ENCODE results near the gene RAD9A. TPM values are rescaled to one million over a fixed set of nuclear protein-coding genes. Genes with fewer than 3 reads are reported as not detected.

Gene RAD9A
- total RNA-seq, 1 donor from 2014 or later = 49.4 TPM

DNA sequence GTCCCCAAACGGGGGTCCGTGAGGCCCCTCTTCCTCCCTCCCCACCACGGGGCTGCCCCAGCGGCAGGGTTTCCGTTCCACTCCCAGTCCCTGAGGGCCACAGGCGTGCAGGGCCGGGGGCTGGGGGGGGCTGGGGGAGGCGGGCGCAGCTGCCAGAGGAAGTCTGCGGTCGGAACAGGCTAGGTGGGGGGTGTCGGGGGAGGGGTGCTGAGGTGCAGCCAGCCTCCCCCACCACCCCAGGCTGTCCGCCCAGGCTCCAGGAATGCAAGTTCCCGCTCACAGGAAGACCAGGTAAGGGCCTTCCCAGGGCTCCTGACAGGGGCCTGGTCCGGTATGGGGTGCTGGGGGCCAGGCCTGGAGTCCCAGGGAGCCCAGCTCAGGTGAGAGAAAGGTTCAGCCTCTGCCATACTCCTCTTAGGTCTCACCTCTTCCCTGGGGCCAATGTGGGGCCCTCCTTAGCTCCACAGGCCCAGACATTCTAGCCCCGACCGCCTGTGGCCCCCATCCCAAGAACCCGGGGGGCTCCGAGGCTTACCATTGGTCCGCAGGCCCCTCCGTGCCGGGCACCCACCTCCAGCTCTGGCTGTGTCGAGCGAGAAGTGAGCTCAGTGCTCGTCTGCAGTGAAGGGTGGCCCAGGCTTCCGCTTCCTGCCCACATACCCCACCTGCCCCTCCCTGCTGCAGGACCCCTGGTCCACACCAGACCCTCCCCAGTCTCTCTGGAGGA is 45.5 kb downstream of the RAD9A start, which contains the start of gene PTPRCAP:
Gene PTPRCAP (minus strand): TSS at position 601 of the 727 bp plus-strand sequence. CDS start 63 bp downstream, at position 538.
- DNase-seq (ENCODE audit: low read depth, low spot score) = no peak
- Mint-ChIP-seq H3K4me1 (no peaks in the 10 kb centered on the region), H3K9me3 (no peaks in the 10 kb centered on the region), H3K27me3 (ENCODE audit: low read depth) (no peaks in the 10 kb centered on the region), H3K36me3 (ENCODE audit: low read depth) (peaks cover 3% of the 10 kb centered on the region), H3K4me3 (peak within 1 kb of the TSS; percentile 41), H3K27ac (ENCODE audit: unreplicated experiment) (no peak within 1 kb of the TSS)
- TF ChIP-seq, protein P1, sequence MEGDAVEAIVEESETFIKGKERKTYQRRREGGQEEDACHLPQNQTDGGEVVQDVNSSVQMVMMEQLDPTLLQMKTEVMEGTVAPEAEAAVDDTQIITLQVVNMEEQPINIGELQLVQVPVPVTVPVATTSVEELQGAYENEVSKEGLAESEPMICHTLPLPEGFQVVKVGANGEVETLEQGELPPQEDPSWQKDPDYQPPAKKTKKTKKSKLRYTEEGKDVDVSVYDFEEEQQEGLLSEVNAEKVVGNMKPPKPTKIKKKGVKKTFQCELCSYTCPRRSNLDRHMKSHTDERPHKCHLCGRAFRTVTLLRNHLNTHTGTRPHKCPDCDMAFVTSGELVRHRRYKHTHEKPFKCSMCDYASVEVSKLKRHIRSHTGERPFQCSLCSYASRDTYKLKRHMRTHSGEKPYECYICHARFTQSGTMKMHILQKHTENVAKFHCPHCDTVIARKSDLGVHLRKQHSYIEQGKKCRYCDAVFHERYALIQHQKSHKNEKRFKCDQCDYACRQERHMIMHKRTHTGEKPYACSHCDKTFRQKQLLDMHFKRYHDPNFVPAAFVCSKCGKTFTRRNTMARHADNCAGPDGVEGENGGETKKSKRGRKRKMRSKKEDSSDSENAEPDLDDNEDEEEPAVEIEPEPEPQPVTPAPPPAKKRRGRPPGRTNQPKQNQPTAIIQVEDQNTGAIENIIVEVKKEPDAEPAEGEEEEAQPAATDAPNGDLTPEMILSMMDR (conservative IDR thresholded peaks at IDR 0.05) = no peak

DNA sequence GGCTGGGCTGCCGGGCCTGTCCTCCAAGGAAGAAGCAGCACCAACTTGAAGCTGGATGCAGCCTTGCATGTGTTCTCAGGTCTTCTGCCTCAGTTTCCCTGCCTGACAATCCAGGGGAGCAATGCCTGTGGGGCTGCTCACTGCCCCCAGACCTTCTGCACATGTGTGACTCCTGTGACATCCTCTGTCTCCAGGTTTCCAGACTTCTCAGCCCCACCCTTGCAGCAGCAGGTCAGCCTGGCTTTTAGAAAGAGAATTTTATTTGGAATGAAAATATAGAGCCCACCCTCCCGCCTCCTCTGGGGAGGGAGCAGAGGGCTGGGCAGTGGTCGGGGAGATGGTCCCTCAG is 46.0 kb downstream of the RAD9A start:
- Mint-ChIP-seq H3K9me3 (no peaks in the 10 kb centered on the region), H3K36me3 (ENCODE audit: low read depth) (peaks cover 3% of the 10 kb centered on the region), H3K27me3 (ENCODE audit: low read depth) (no peaks in the 10 kb centered on the region), H3K4me1 (peaks cover 3% of the 10 kb centered on the region), H3K4me3 (peak overlapping the region; percentile 41), H3K27ac (ENCODE audit: unreplicated experiment) (no peak overlapping the region)
- DNase-seq (ENCODE audit: low read depth, low spot score) = no peak
- TF ChIP-seq, protein P1 (conservative IDR thresholded peaks at IDR 0.05) = no peak

DNA sequence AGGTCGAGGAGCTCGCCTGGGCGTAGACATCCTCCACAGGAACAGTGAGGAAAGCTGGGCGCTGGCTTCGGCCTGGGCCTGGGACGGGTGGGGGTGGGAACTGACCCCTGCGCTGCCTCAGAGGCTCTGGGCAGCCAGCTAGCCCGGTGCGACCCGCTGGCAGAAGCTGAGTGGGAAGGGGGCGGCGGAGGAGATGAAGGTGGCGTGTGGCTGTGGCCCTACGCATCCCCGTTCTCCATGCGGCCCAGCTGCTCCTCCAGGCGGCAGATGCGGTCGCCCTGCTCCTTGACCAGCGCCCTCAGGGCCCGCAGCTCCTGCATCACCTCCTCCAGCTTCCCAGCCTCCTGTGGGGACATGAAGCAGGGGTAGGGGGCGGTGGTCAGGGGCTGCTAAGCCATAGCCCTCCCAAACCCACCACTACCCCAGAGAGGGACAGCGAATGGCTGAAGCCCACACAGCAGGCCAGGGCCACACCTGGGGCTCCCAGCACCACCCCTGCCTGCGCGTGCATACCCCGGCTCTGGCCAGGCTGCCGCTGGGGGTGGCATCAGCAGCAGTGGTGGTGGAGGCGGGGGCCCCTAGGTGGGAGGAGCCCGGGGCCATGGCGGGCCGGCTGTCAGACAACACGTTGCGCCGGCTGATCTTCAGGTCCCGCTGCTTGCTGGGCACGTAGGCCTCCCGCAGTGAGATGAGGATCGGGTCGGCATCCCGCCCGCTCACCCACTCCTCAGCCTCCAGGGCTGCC is 46.5 kb downstream of the RAD9A start:
- TF ChIP-seq, protein P1 (conservative IDR thresholded peaks at IDR 0.05) = no peak
- Mint-ChIP-seq H3K4me3 (no peak overlapping the region), H3K36me3 (ENCODE audit: low read depth) (peaks cover 3% of the 10 kb centered on the region), H3K27ac (ENCODE audit: unreplicated experiment) (no peak overlapping the region), H3K4me1 (peaks cover 4% of the 10 kb centered on the region), H3K27me3 (ENCODE audit: low read depth) (no peaks in the 10 kb centered on the region), H3K9me3 (no peaks in the 10 kb centered on the region)
- DNase-seq (ENCODE audit: low read depth, low spot score) = no peak

DNA sequence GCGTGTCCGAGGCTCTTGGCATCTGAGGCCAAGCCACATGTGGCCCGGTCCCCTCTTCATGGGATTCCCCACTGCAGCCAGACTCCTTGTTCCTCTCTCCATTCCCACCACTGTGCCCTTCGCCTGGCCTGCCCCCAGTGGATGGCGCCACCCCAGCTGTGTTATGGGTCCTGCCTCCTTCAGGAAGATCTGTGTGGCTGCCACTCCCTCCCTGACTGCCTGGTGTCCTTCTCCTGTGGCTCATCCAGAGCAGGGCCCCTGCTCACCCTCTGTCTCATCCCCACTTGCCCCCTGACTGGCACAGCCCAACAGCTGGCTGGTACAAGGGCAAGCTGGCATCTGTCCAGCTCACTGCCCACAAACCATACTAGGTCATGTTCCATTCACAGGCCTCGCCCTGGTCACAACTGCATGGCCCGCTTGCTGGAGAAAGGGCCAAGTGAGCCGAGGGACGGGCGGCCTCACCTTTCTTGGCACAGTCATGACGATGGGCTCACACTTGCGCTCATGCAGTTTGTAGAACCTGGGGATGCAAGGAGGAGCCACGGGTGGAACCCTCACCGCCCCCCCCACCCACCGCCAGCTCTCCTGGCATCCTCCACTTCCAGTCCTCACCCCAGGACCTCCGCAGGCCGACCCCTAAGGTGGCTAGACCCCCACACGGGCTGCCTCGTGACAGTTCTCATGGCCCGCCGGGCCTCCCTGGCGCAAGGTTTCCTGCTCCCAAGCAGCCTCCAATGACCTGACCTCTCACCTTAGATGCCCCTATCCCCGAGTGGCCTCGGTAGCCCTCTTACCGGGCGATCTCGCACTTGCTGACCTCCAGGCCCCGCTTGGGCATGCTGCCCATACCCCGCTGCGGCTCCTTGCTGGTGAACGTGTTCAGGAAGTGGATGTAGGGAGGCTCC is 47.8 kb downstream of the RAD9A start:
- peak overlapping the region; percentile 62 for H3K4me3 Mint-ChIP-seq
- no peaks in the 10 kb centered on the region for H3K27me3 Mint-ChIP-seq (ENCODE audit: low read depth)
- no peak for DNase-seq (ENCODE audit: low read depth, low spot score)
- no peaks in the 10 kb centered on the region for H3K9me3 Mint-ChIP-seq
- TF ChIP-seq, protein P1 (conservative IDR thresholded peaks at IDR 0.05) = no peak
- H3K27ac Mint-ChIP-seq (ENCODE audit: unreplicated experiment) = peak overlapping the region; percentile 75
- H3K36me3 Mint-ChIP-seq (ENCODE audit: low read depth) = peaks cover 3% of the 10 kb centered on the region
- peaks cover 4% of the 10 kb centered on the region for H3K4me1 Mint-ChIP-seq
